GM12865 (cell line): ENCODE data around the gene CDK3.

Experiments used
- DNase-seq: peaks from one replicate; pipeline ENCODE4 v3.0.0; 2010; ENCODE audit warnings: low read depth
- H3K4me3 ChIP-seq: 2 replicates; pipeline ENCODE4 v1.5.1; 2011; ENCODE audit warnings: mild to moderate bottlenecking, low read depth, low read length, control low read depth
- TF ChIP-seq, protein P1 (sequence below): IDR thresholded peaks from 2 replicates; pipeline ENCODE4 v1.5.1; 2011; ENCODE audit warnings: low read length, control low read depth, low read depth, inconsistent platforms; ENCODE audit not compliant: insufficient read depth; ENCODE audit errors: missing control alignments

Gene CDK3

DNA sequence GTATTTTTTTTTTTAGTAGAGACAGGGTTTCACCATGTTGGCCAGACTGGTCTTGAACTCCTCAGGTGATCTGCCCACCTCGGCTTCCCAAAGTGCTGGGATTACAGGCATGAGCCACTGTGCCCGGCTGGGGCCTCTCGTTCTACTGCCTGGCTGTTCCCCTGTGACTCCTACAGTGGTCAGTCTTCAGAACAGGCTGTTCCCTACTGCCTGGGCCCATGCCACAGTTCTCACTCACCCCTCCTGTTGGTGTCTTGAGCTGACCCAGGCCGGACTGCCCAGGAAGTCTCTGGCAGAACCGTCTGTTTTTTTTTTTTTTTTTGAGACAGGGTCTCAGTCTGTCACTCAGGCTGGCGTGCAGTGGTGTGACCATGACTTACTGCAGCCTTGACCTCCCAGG lies 3.3 kb downstream of the CDK3 start:
- no peak for DNase-seq
- no peak overlapping the region for H3K4me3 ChIP-seq
- TF ChIP-seq, protein P1, sequence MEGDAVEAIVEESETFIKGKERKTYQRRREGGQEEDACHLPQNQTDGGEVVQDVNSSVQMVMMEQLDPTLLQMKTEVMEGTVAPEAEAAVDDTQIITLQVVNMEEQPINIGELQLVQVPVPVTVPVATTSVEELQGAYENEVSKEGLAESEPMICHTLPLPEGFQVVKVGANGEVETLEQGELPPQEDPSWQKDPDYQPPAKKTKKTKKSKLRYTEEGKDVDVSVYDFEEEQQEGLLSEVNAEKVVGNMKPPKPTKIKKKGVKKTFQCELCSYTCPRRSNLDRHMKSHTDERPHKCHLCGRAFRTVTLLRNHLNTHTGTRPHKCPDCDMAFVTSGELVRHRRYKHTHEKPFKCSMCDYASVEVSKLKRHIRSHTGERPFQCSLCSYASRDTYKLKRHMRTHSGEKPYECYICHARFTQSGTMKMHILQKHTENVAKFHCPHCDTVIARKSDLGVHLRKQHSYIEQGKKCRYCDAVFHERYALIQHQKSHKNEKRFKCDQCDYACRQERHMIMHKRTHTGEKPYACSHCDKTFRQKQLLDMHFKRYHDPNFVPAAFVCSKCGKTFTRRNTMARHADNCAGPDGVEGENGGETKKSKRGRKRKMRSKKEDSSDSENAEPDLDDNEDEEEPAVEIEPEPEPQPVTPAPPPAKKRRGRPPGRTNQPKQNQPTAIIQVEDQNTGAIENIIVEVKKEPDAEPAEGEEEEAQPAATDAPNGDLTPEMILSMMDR, result no peak

DNA sequence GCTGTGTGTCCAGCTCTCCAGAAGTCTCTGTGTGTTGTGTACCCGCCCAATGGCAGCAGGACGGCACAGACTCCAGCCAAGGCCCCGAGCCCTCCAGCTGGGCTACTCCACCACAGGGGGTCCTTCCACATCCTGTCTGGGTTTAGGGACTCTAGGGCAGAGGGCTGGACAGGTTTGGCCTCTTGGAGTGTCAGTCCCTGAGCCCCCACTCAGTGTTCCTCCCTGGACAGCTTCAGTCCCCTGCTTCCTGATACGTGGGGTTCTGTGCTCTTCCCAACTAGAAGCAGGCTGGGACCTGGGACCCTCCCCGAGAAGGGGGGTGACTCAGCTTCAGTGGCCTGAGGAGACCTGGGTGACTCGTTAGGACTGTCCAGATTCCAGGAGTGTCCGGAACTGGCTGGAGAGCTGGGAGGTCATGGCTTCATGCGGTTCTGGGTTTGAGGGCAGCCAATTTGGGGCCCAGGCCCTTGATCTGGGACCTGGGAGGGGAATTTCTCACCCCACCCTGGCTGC lies 4.2 kb downstream of the CDK3 start:
- H3K4me3 ChIP-seq, result no peak overlapping the region
- TF ChIP-seq, protein P1, result no peak
- DNase-seq, result no peak

DNA sequence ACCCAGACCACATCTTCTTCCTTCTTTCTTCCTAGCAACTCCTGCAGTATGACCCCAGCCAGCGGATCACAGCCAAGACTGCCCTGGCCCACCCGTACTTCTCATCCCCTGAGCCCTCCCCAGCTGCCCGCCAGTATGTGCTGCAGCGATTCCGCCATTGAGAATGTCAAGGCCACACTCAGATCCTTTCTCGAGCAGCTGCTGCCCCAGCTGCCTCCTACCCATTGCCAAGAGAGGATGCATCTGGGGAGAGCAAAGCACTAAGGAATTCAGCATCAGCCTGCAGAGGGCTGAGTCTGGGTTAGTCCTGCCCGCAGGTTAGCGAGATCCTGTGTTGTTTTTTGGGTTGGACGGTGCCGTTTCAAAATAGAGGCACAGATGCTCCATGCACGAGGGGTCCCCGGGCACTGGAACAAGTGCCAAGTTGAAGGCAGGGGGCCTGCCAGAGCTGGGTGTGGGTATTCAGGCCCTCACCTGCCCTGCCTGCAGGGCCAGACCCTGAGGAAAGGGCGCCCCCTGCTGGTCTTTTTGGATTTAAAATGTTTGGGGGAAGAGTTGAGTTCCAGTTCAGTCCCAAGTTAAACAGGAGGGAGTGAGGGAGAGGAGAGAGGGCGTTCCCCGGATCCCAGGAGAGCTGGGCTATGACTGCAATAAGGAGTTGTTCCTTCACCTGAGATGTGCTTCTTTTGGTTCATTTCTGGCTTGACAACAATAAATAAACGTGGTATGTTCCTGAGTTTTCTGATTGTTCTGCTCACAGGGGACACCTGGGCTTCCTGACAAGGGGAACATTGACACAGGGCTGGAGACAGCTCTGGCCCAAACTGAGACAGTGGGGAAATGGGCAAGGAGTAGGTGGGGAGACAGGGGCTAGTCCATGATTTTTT lies 4.9 kb downstream of the CDK3 start:
- peak; percentile 77 for DNase-seq
- TF ChIP-seq, protein P1, result peak; percentile 61

DNA sequence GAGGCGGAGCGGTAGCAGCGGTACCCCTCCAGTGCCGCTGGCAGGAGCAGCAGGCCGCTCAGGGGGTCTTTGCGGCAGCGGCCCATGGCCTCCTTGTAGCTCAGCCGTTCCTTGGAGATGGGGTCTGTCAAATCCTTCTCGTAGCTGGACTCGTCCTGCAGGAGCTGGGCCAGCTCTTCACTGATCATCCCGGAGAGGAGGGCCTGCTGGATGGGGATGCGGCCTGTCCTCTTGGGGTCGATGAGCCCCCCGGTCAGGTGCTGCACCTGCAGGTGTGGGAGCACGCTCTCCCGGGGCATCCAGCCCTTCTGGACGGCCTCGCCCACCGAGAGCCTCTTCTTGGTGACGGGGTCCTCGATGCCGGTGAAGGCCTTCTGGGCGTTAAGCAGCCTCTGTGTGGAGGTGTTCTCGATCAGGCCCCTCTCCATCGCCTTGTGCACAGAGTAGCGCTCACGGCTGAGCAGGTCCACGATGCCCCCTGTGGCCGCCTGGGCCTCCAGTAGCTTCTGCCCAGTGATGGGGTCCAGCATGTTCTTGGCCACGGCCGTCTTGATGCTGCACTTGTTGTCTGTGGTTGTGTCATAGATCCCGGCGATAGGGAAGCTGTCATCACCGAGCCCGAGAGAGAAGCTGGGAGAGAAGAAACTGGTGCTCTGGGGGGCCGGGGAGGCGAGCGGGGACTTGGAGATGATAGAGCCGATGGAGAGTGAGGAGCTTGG lies 6.6 kb downstream of the CDK3 start:
- TF ChIP-seq, protein P1, result no peak
- no peak overlapping the region for H3K4me3 ChIP-seq
- no peak for DNase-seq

More for the DNA sequence above, 4.9 kb downstream of the CDK3 start:
- H3K4me3 ChIP-seq, result no peak overlapping the region

DNA sequence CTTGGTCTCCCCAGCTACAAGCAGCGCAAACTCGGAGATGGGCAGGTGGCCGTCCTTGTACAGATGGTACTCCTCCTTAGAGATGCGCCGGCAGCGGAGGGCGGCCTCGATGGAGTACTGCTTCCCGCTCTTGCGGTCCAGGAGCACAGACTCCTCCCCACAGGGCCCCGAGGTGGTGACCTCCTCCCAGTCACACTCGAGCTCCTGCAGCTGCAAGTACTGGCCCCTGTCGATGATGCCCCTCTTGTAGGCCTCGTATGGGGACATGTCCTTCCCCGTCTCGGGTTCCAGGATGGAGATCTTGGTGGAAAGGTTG lies 7.2 kb downstream of the CDK3 start:
- TF ChIP-seq, protein P1, result no peak
- DNase-seq, result no peak
- H3K4me3 ChIP-seq, result no peak overlapping the region

DNA sequence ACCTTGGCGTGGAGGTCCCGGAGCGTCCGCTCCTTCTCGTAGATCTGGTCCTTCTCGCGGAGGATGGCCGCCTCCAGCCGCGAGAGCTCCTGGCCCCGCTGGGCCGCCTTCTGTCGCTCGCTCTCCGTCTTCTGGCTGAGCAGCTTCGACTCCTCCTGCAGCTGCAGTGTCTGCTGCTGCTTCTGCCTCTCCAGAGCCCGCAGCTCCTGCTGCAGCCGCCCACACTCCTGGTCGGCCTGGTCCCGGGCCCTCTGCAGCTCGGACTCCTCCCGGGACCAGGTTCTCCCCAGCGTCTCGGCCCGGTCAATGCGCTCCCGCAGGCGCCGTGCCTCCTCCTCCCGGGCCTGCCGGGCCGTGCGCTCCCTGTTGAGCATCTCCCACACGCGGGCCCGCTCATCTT lies 7.6 kb downstream of the CDK3 start:
- DNase-seq, result no peak
- no peak overlapping the region for H3K4me3 ChIP-seq
- TF ChIP-seq, protein P1, result no peak
